Esophagus squamous epithelium (tissue), 4 donors: ENCODE data around the gene HBP1.

ENCODE experiments used
- CTCF ChIP-seq, 6 experiments: fragments of 450-650 bp in 4 of 6; fragments of 200-600 bp in 2 of 6; sonication (generic) in 2 of 6; IDR thresholded peaks; one replicate each; pipeline ENCODE4 v1.5.1; 2016 to 2019; ENCODE audit warnings: antibody characterized with exemption in 6 of 6, mild to moderate bottlenecking in 4 of 6, moderate library complexity in 4 of 6
- POLR2A ChIP-seq, 4 donors: fragments of 450-650 bp; IDR thresholded peaks; one replicate each; pipeline ENCODE4 v1.6.1; 2017; ENCODE audit warnings: antibody characterized with exemption in 4 of 4, mild to moderate bottlenecking in 4 of 4, moderate library complexity in 3 of 4

- TF ChIP-seq CTCF (IDR thresholded peaks at IDR 0.05) (no peak), POLR2A (IDR thresholded peaks at IDR 0.05) (no peak)
Observed at GRCh38 chr7:107212725-107213124, 43.9 kb downstream of the HBP1 start.
